Fibroblast of mammary gland (primary cell): ENCODE results near the gene RNF11.

ENCODE experiments used
- DNase-seq: peaks from one replicate; pipeline ENCODE4 v3.0.0-alpha.2; 2010; ENCODE audit warnings: low read depth
- H3K4me3 ChIP-seq: 2 replicates; pipeline ENCODE4 v1.5.1; 2011; ENCODE audit warnings: low read depth, mild to moderate bottlenecking, low read length, moderate library complexity; ENCODE audit not compliant: control insufficient read depth
- TF ChIP-seq, protein P1 (sequence below): conservative IDR thresholded peaks from 2 replicates; pipeline ENCODE4 v1.5.1; 2011; ENCODE audit warnings: low read depth, low read length, inconsistent platforms; ENCODE audit not compliant: control insufficient read depth, insufficient read depth

RNF11 gene

DNA sequence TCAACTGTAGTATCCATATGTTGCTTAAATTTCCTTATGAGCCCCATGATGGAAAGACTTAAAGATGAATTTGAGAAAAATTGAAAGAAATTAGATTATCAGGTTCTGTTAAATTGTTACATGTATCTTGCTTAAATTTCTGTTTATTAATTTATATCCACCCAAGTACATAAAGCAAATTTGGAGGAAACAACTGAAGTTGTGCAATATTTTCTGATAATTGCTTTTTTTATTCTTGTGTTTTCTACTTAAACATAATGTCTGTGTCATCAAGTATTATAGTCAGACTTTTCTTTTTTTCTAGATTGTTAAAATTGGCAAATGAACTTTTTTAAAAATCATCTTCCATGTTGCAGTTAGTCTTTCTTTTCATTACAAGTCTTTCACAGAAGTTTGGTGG, 36.8 kb downstream of the RNF11 start:
- H3K4me3 ChIP-seq: no peak overlapping the region
- TF ChIP-seq, protein P1, sequence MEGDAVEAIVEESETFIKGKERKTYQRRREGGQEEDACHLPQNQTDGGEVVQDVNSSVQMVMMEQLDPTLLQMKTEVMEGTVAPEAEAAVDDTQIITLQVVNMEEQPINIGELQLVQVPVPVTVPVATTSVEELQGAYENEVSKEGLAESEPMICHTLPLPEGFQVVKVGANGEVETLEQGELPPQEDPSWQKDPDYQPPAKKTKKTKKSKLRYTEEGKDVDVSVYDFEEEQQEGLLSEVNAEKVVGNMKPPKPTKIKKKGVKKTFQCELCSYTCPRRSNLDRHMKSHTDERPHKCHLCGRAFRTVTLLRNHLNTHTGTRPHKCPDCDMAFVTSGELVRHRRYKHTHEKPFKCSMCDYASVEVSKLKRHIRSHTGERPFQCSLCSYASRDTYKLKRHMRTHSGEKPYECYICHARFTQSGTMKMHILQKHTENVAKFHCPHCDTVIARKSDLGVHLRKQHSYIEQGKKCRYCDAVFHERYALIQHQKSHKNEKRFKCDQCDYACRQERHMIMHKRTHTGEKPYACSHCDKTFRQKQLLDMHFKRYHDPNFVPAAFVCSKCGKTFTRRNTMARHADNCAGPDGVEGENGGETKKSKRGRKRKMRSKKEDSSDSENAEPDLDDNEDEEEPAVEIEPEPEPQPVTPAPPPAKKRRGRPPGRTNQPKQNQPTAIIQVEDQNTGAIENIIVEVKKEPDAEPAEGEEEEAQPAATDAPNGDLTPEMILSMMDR: no peak
- no peak for DNase-seq

DNA sequence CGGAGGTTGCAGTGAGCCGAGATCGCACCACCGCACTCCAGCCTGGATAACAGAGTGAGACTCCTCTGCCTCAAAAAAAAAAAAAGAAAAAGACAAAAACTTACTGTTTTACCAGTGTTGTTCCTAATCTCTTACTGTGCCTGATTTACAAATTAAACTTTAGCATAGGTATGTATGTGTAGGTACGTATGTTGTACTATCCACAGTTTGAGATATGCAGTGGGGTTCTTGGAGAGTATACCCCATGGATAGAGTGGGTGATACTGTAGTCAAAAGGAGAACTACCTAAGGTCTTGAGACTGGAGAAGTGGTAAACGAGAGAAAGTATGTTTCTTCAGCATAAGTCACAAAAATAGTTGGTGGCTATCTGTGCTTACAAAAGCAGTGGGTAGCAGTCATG, 38.6 kb downstream of the RNF11 start:
- TF ChIP-seq, protein P1: no peak
- DNase-seq: no peak
- H3K4me3 ChIP-seq: no peak overlapping the region

DNA sequence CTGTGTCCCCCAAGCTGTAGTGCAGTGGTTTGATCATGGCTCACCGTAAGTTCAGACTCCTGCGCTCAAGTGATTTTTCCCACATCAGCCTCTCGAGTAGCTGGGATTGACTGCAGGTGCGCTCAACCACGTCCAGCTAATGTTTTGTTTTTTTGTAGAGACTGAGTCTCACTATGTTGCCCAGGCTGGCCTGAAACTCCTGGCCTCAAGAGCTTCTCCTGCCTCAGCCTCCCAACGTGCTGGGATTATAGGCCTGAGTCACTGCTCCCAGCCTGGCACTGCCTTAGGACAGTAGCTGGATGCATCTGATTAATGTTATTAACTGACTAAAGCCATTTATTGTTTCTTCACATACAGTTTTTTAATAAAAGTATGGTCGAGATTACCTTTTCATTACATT, 40.2 kb downstream of the RNF11 start:
- no peak for DNase-seq
- TF ChIP-seq, protein P1: no peak
- H3K4me3 ChIP-seq: no peak overlapping the region

- TF ChIP-seq, protein P1: no peak
- DNase-seq: no peak
Observed at GRCh38 chr1:51280321-51280978, 44.4 kb downstream of the RNF11 start.

GRCh38 chr1:51281807-51282206, 45.7 kb downstream of the RNF11 start:
- DNase-seq: no peak
- H3K4me3 ChIP-seq: no peak overlapping the region
- TF ChIP-seq, protein P1: no peak

More at GRCh38 chr1:51280321-51280978, 44.4 kb downstream of the RNF11 start:
- no peak overlapping the region for H3K4me3 ChIP-seq

- H3K4me3 ChIP-seq: no peak overlapping the region
- DNase-seq: no peak
- TF ChIP-seq, protein P1: no peak
Observed at GRCh38 chr1:51282605-51283004, 46.5 kb downstream of the RNF11 start.

DNA sequence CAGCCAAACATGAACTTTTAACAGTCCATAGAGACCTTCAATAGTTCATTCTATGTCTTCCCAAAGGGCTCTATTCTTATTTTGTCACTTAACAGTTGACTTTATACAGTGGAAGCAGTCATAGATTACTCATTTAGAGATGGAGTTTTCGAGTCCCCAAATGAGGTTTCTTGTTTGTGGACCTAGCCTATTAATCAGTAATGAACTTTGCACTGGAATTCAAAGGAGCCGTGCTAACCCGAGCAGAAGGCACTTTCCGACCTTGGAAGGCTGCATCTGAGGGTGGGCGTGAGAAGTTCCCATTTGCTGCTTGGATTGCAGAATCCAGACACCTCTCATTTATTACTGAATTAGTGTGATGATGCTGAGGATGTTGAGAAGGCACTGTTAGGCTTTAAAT, 47.9 kb downstream of the RNF11 start:
- TF ChIP-seq, protein P1: no peak
- H3K4me3 ChIP-seq: no peak overlapping the region
- no peak for DNase-seq
